HCT116 (cell line): ENCODE data around the gene TMTC2. TPM values are rescaled to one million over a fixed set of nuclear protein-coding genes. Genes with fewer than 3 reads are reported as not detected.

ENCODE experiments used
- ATAC-seq: fragments of 200-7000 bp; cut with Tn5 transposase; 2 replicates; pipeline ENCODE4 v1.9.1; 2020; ENCODE audit warnings: mild to moderate bottlenecking, moderate library complexity
- BruUV-seq: library from RNA; stranded (reverse); fragments of 400-500 nt; replicated peaks from 2 replicates; lab custom pipeline; 2021; lab: Mats Ljungman, UMichigan
- CTCF ChIA-PET: fragments of 300-600 bp; sonication (Branson Sonifier 250); formaldehyde crosslinking; loops from one replicate; lab custom pipeline; 2021; ENCODE audit warnings: antibody characterized with exemption; lab: Charles Lee
- POLR2A ChIA-PET: fragments of 300-600, 350-600 bp; sonication (Branson Sonifier 250); formaldehyde crosslinking; loops from one replicate; lab custom pipeline; 2021; ENCODE audit warnings: antibody characterized with exemption; lab: Charles Lee
- RAD21 ChIA-PET, 2 experiments: fragments of 300-600 bp; sonication (Branson Sonifier 250); formaldehyde crosslinking; loops; one replicate each; lab custom pipeline; 2023; ENCODE audit warnings: low total read pairs in 2 of 2; ENCODE audit not compliant: uncharacterized antibody in 2 of 2, unreplicated experiment in 2 of 2, low non-redundant PET in 1 of 2; lab: Charles Lee
- DNase-seq: peaks from one replicate; pipeline ENCODE4 v3.0.0-alpha.2; 2010; ENCODE audit warnings: low read depth, low spot score
- H2AFZ ChIP-seq: fragments of 200-600 bp; shearing (Covaris generic), sonication (generic); 2 replicates; pipeline ENCODE4 v1.6.1; 2017; ENCODE audit warnings: low read depth, mixed run types, mixed read lengths, antibody characterized with exemption, low read length; ENCODE audit not compliant: poor library complexity, severe bottlenecking
- H3K27ac ChIP-seq: 2 replicates; pipeline ENCODE4 v1.5.1; 2012; ENCODE audit warnings: low read depth, low read length
- H3K27me3 ChIP-seq: fragments of 200-600 bp; sonication (generic); 2 replicates; pipeline ENCODE4 v1.6.1; 2016; ENCODE audit warnings: mixed run types, low read length, mixed read lengths; ENCODE audit not compliant: insufficient read depth
- H3K36me3 ChIP-seq, 2 experiments: fragments of 200-500 bp in 1 of 2; fragments of 200-600 bp in 1 of 2; sonication (Bioruptor generic) in 1 of 2; sonication (generic) in 1 of 2; 2 replicates each; pipeline versions ENCODE4 v1.5.1 to v1.6.1; 2014 to 2016; ENCODE audit warnings: low read length in 2 of 2, inconsistent platforms in 1 of 2, mixed read lengths in 1 of 2, mixed run types in 1 of 2; ENCODE audit not compliant: insufficient read depth in 2 of 2, control insufficient read depth in 1 of 2
- H3K4me1 ChIP-seq, 2 experiments: fragments of 200-600 bp in 1 of 2; sonication (generic) in 1 of 2; 2 replicates each; pipeline versions ENCODE4 v1.5.1 to v1.6.1; 2012 to 2017; ENCODE audit warnings: low read length in 2 of 2, inconsistent platforms in 1 of 2, mild to moderate bottlenecking in 1 of 2, mixed read lengths in 1 of 2, mixed run types in 1 of 2, moderate library complexity in 1 of 2; ENCODE audit not compliant: insufficient read depth in 2 of 2, control insufficient read depth in 1 of 2
- H3K4me2 ChIP-seq: fragments of 200-600 bp; sonication (generic); 2 replicates; pipeline ENCODE4 v1.6.1; 2017; ENCODE audit warnings: mixed run types, low read length, mixed read lengths
- H3K4me3 ChIP-seq, 2 experiments: fragments of 200-600 bp in 1 of 2; sonication (generic) in 1 of 2; replicated peaks in 1 of 2; 2 replicates each; pipeline ENCODE4 v1.5.1; 2011 to 2016; ENCODE audit warnings: low read length in 2 of 2, control low read depth in 1 of 2, low read depth in 1 of 2, mild to moderate bottlenecking in 1 of 2, mixed read lengths in 1 of 2, mixed run types in 1 of 2
- H3K79me2 ChIP-seq: fragments of 200-600 bp; sonication (generic); 2 replicates; pipeline ENCODE4 v1.6.1; 2017; ENCODE audit warnings: mild to moderate bottlenecking, mixed run types, low read length, moderate library complexity, mixed read lengths; ENCODE audit not compliant: insufficient read depth
- H3K9ac ChIP-seq: fragments of 200-600 bp; sonication (generic); 2 replicates; pipeline ENCODE4 v1.6.1; 2016; ENCODE audit warnings: low read length, mixed read lengths
- H3K9me2 ChIP-seq: fragments of 200-600 bp; sonication (generic), shearing (Covaris generic); 2 replicates; pipeline ENCODE4 v1.6.1; 2017; ENCODE audit warnings: mixed run types, mild to moderate bottlenecking, moderate library complexity; ENCODE audit not compliant: insufficient read depth
- H3K9me3 ChIP-seq, 2 experiments: fragments of 200-500 bp in 1 of 2; fragments of 200-600 bp in 1 of 2; sonication (Bioruptor generic) in 1 of 2; sonication (generic) in 1 of 2; 2 replicates each; pipeline ENCODE4 v1.6.1; 2014 to 2017; ENCODE audit warnings: low read length in 2 of 2, mixed read lengths in 2 of 2, inconsistent platforms in 1 of 2, low read depth in 1 of 2, mild to moderate bottlenecking in 1 of 2, mixed run types in 1 of 2, moderate library complexity in 1 of 2; ENCODE audit not compliant: control insufficient read depth in 1 of 2, insufficient read depth in 1 of 2
- H4K20me1 ChIP-seq: fragments of 200-600 bp; sonication (generic), shearing (Covaris generic); 2 replicates; pipeline ENCODE4 v1.6.1; 2017; ENCODE audit warnings: mixed run types, mild to moderate bottlenecking, moderate library complexity; ENCODE audit not compliant: insufficient read depth
- POLR2A ChIP-seq: IDR thresholded peaks from 2 replicates; pipeline ENCODE4 v1.7.0; 2011; ENCODE audit warnings: borderline replicate concordance; ENCODE audit not compliant: insufficient read depth, insufficient read length; ENCODE audit errors: extremely low read depth
- SIN3A ChIP-seq: IDR thresholded peaks from 2 replicates; pipeline ENCODE4 v1.6.1; 2012; ENCODE audit warnings: low read depth
- SRF ChIP-seq: IDR thresholded peaks from 2 replicates; pipeline ENCODE4 v1.6.1; 2012; ENCODE audit warnings: low read depth
- TCF7L2 ChIP-seq: IDR thresholded peaks from 2 replicates; pipeline ENCODE4 v1.7.0; 2011; ENCODE audit warnings: borderline replicate concordance, inconsistent platforms; ENCODE audit not compliant: insufficient read depth, insufficient read length; ENCODE audit errors: extremely low read depth
- YY1 ChIP-seq: IDR thresholded peaks from 2 replicates; pipeline ENCODE4 v1.6.1; 2011; ENCODE audit warnings: low read length, low read depth, moderate library complexity, mild to moderate bottlenecking; ENCODE audit not compliant: insufficient replicate concordance; ENCODE audit errors: extremely low read depth
- intact Hi-C: fragments of 100-400 bp; cut with micrococcal nuclease; formaldehyde crosslinking; loops from 2 replicates; pipeline ENCODE4 v1.10.0; 2022
- total RNA-seq: library from RNA; stranded (reverse); gene quantifications from one replicate; pipeline ENCODE4 v1.2.1, GENCODE V29; 2021; ENCODE audit not compliant: unreplicated experiment
- TF ChIP-seq, protein P1 (sequence below): IDR thresholded peaks from 2 replicates; pipeline ENCODE4 v1.6.1; 2012
- TF ChIP-seq, protein P2 (sequence below): IDR thresholded peaks from 2 replicates; pipeline ENCODE4 v1.6.1; 2011; ENCODE audit warnings: mild to moderate bottlenecking, low read length, moderate library complexity; ENCODE audit not compliant: insufficient replicate concordance; ENCODE audit errors: extremely low read depth

TMTC2 gene
- total RNA-seq, 1 experiment from 2014 or later: 11.5 TPM

DNA sequence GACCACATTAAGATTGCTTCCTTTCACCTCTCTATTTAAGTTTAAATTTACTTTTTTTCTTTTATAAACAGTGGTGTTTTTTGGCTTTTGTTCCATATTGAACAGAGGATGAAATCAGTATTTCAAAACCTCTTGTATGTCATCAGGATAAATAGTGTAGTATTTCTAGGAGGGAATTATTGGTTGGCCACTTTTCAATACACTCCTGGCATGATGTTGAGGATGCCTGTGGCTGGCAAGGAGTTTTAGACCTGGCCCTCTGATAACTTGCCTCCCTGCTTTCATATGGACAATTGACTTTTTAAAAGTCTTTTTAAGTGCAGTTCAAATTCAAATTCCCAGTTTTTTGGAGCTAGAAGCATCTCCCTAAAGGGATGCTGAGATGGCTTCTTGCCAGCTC, 9.8 kb downstream of the TMTC2 start:
- no peaks in the 10 kb centered on the region for H3K9me2 ChIP-seq
- no peak for TF ChIP-seq SIN3A
- TF ChIP-seq TCF7L2: no peak
- no peak for TF ChIP-seq SRF
- TF ChIP-seq, protein P1, sequence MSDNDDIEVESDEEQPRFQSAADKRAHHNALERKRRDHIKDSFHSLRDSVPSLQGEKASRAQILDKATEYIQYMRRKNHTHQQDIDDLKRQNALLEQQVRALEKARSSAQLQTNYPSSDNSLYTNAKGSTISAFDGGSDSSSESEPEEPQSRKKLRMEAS: no peak
- TF ChIP-seq YY1: no peak
- no peak for TF ChIP-seq POLR2A
- TF ChIP-seq, protein P2, sequence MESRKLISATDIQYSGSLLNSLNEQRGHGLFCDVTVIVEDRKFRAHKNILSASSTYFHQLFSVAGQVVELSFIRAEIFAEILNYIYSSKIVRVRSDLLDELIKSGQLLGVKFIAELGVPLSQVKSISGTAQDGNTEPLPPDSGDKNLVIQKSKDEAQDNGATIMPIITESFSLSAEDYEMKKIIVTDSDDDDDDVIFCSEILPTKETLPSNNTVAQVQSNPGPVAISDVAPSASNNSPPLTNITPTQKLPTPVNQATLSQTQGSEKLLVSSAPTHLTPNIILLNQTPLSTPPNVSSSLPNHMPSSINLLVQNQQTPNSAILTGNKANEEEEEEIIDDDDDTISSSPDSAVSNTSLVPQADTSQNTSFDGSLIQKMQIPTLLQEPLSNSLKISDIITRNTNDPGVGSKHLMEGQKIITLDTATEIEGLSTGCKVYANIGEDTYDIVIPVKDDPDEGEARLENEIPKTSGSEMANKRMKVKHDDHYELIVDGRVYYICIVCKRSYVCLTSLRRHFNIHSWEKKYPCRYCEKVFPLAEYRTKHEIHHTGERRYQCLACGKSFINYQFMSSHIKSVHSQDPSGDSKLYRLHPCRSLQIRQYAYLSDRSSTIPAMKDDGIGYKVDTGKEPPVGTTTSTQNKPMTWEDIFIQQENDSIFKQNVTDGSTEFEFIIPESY: no peak
- DNase-seq (no peak), ATAC-seq (no peak)
- no peak overlapping the region for H3K9ac ChIP-seq
- no peak overlapping the region for H2AFZ ChIP-seq
- H3K9me3 ChIP-seq: no peaks in the 10 kb centered on the region
- H3K36me3 ChIP-seq: no peaks in the 10 kb centered on the region
- intact Hi-C loops: no loop called here
- H3K4me1 ChIP-seq: no peaks in the 10 kb centered on the region
- H3K27me3 ChIP-seq: no peaks in the 10 kb centered on the region
- ChIA-PET POLR2A (no interaction called here), CTCF (interaction anchor here (2.2 kb wide), 1 partner anchor 11 kb away, joined by 9 read pairs; the partner anchor contains the start of gene TMTC2), RAD21 (no interaction called here)
- no peaks in the 10 kb centered on the region for H3K79me2 ChIP-seq
- H4K20me1 ChIP-seq: no peaks in the 10 kb centered on the region
- BruUV-seq: no TSS peak
- H3K4me2 ChIP-seq: no peak overlapping the region
- H3K27ac ChIP-seq: no peak overlapping the region
- no peak overlapping the region for H3K4me3 ChIP-seq
